Fibroblast of lung (primary cell): ENCODE measurements around the gene PTGFRN. TPM values are rescaled to one million over a fixed set of nuclear protein-coding genes. Genes with fewer than 3 reads are reported as not detected.
"Not testable (repeated sequence)": the region's sequence is repeated elsewhere in the genome, so short reads cannot be mapped to it uniquely, and the experiment has no call there.

Source experiments
- DNase-seq, 2 donors: peaks; one replicate each; pipeline versions ENCODE4 v3.0.0 to v3.0.0-alpha.2; 2010; ENCODE audit warnings: low read depth in 2 of 2
- H2AFZ ChIP-seq: 2 replicates; pipeline ENCODE4 v1.5.1; 2012; ENCODE audit warnings: low read length, control low read depth, inconsistent platforms
- H3K27ac ChIP-seq: 2 replicates; pipeline ENCODE4 v1.5.1; 2011; ENCODE audit warnings: low read length, control low read depth; ENCODE audit not compliant: insufficient read depth
- H3K27me3 ChIP-seq: 2 replicates; pipeline ENCODE4 v1.5.1; 2011; ENCODE audit warnings: mild to moderate bottlenecking, low read length; ENCODE audit not compliant: control insufficient read depth, insufficient read depth
- H3K36me3 ChIP-seq: 2 replicates; pipeline ENCODE4 v1.5.1; 2011; ENCODE audit warnings: low read length; ENCODE audit not compliant: control insufficient read depth, insufficient read depth
- H3K4me1 ChIP-seq: 2 replicates; pipeline ENCODE4 v1.5.1; 2011; ENCODE audit warnings: low read length; ENCODE audit not compliant: control insufficient read depth, insufficient read depth; ENCODE audit errors: extremely low read depth
- H3K4me2 ChIP-seq: 2 replicates; pipeline ENCODE4 v1.5.1; 2011; ENCODE audit warnings: low read length, control low read depth; ENCODE audit not compliant: insufficient read depth; ENCODE audit errors: extremely low read depth
- H3K4me3 ChIP-seq, 4 experiments: fragments of 200-600 bp in 1 of 4; sonication (generic) in 1 of 4; replicated peaks in 1 of 4; 2 replicates each; pipeline ENCODE4 v1.5.1; 2011 to 2016; ENCODE audit warnings: low read length in 4 of 4, low read depth in 3 of 4, mild to moderate bottlenecking in 3 of 4, control low read depth in 2 of 4, inconsistent platforms in 1 of 4, mixed read lengths in 1 of 4; ENCODE audit not compliant: insufficient read depth in 1 of 4; ENCODE audit errors: control extremely low read depth in 1 of 4
- H3K79me2 ChIP-seq: 2 replicates; pipeline ENCODE4 v1.5.1; 2012; ENCODE audit warnings: mild to moderate bottlenecking, low read length, inconsistent platforms; ENCODE audit not compliant: control insufficient read depth, insufficient read depth
- H3K9ac ChIP-seq: 2 replicates; pipeline ENCODE4 v1.5.1; 2011; ENCODE audit warnings: mild to moderate bottlenecking, low read length, control low read depth; ENCODE audit not compliant: insufficient read depth
- H3K9me3 ChIP-seq: 2 replicates; pipeline ENCODE4 v1.5.1; 2012; ENCODE audit warnings: low read depth, low read length; ENCODE audit not compliant: control insufficient read depth, insufficient read depth
- H4K20me1 ChIP-seq: 2 replicates; pipeline ENCODE4 v1.5.1; 2011; ENCODE audit warnings: low read length; ENCODE audit not compliant: control insufficient read depth, insufficient read depth; ENCODE audit errors: extremely low read depth
- CTCF ChIP-seq, 2 donors: IDR thresholded peaks in 1 of 2; conservative IDR thresholded peaks in 1 of 2; 1 replicate in 1 of 2; 2 replicates in 1 of 2; pipeline ENCODE4 v1.5.1; 2011 to 2012; ENCODE audit warnings: low read length in 2 of 2, control low read depth in 1 of 2, inconsistent platforms in 1 of 2, low read depth in 1 of 2, mild to moderate bottlenecking in 1 of 2
- EZH2 ChIP-seq: IDR thresholded peaks from 2 replicates; pipeline ENCODE4 v1.5.1; 2012; ENCODE audit warnings: low read length, control low read depth, mild to moderate bottlenecking; ENCODE audit errors: missing control alignments
- polyA plus RNA-seq, 2 donors: library from polyadenylated mRNA; depleted of rRNA in 1 of 2; stranded (reverse) in 1 of 2; unstranded in 1 of 2; fragments of >200 nt; gene quantifications; 2 replicates each; pipeline ENCODE4 v1.2.1, GENCODE V29; 2011 to 2012; ENCODE audit warnings: missing spikeins in 1 of 2
- total RNA-seq: library from RNA; depleted of rRNA; stranded (reverse); fragments of >200 nt; gene quantifications from 2 replicates; pipeline ENCODE4 v1.2.1, GENCODE V29; 2014

Gene PTGFRN
- total and polyA plus RNA-seq, 2 donors (not counting 1 experiment from before 2014, with no cell fraction given), result 0.72 to 1.2 TPM

- Histone ChIP-seq H3K9me3 (no peaks in the 10 kb centered on the region), H2AFZ (no peak overlapping the region), H3K9ac (no peak overlapping the region), H3K79me2 (no peaks in the 10 kb centered on the region), H3K4me3 (no peak overlapping the region), H3K4me2 (no peak overlapping the region), H3K27ac (no peak overlapping the region), H3K36me3 (no peaks in the 10 kb centered on the region), H3K27me3 (no peaks in the 10 kb centered on the region), H3K4me1 (no peaks in the 10 kb centered on the region), H4K20me1 (no peaks in the 10 kb centered on the region)
- DNase-seq, result no peak
- TF ChIP-seq CTCF (conservative IDR thresholded peaks at IDR 0.05 in 1 of 2, IDR thresholded peaks at IDR 0.05 in 1 of 2; ENCODE audit: low read depth in 1 of 2, low read length in 2 of 2) (no peak), EZH2 (no peak)
Observed at GRCh38 chr1:116933606-116934515, 24.1 kb downstream of the PTGFRN start.

GRCh38 chr1:116934586-116935207 lies 25.0 kb downstream of the PTGFRN start:
- no peak for DNase-seq
- Histone ChIP-seq H3K4me2 (no peak overlapping the region), H3K27ac (no peak overlapping the region), H3K9ac (no peak overlapping the region), H3K9me3 (no peaks in the 10 kb centered on the region), H3K4me1 (no peaks in the 10 kb centered on the region), H3K79me2 (no peaks in the 10 kb centered on the region), H3K4me3 (no peak overlapping the region), H3K36me3 (no peaks in the 10 kb centered on the region), H3K27me3 (no peaks in the 10 kb centered on the region), H2AFZ (no peak overlapping the region), H4K20me1 (no peaks in the 10 kb centered on the region)
- no peak for TF ChIP-seq EZH2

- H2AFZ ChIP-seq, result no peak overlapping the region
- no peak overlapping the region for H3K27ac ChIP-seq
- DNase-seq, result no peak
- no peaks in the 10 kb centered on the region for H3K79me2 ChIP-seq
- no peaks in the 10 kb centered on the region for H3K27me3 ChIP-seq
- H3K4me3 ChIP-seq, result no peak overlapping the region
- no peak overlapping the region for H3K9ac ChIP-seq
- no peaks in the 10 kb centered on the region for H4K20me1 ChIP-seq
- no peak overlapping the region for H3K4me2 ChIP-seq
- no peaks in the 10 kb centered on the region for H3K4me1 ChIP-seq
- no peaks in the 10 kb centered on the region for H3K9me3 ChIP-seq
- no peak for TF ChIP-seq EZH2
- no peak for TF ChIP-seq CTCF (conservative IDR thresholded peaks at IDR 0.05 in 1 of 2, IDR thresholded peaks at IDR 0.05 in 1 of 2; ENCODE audit: low read depth in 1 of 2, low read length in 2 of 2)
- no peaks in the 10 kb centered on the region for H3K36me3 ChIP-seq
Observed at GRCh38 chr1:116938216-116938615, 28.5 kb downstream of the PTGFRN start.

- H3K4me2 ChIP-seq, H3K36me3 ChIP-seq, H3K9me3 ChIP-seq, H3K79me2 ChIP-seq, H3K9ac ChIP-seq, H3K4me3 ChIP-seq, H2AFZ ChIP-seq, H3K4me1 ChIP-seq, H4K20me1 ChIP-seq, H3K27me3 ChIP-seq, DNase-seq, H3K27ac ChIP-seq: not testable (repeated sequence)
Observed at GRCh38 chr1:116939780-116940543, 30.2 kb downstream of the PTGFRN start.
